ENCODE measurements around the gene TEX264.
A peak's percentile ranks its signal among the peaks of the same experiment; 100 is the strongest.
"Not testable (repeated sequence)": the region's sequence is repeated elsewhere in the genome, so short reads cannot be mapped to it uniquely, and the experiment has no call there.

TEX264 gene

GRCh38 chr3:51718547-51719409 is 47.7 kb downstream of the TEX264 start:
- DNase-seq, result peak; percentile 16

GRCh38 chr3:51719410-51720025 is 48.5 kb downstream of the TEX264 start:
- no peak for DNase-seq

GRCh38 chr3:51720292-51721061 is 49.4 kb downstream of the TEX264 start:
- DNase-seq, result no peak

GRCh38 chr3:51721062-51721745 is 50.2 kb downstream of the TEX264 start:
- DNase-seq, result no peak

GRCh38 chr3:51722362-51722761 is 51.3 kb downstream of the TEX264 start:
- DNase-seq, result no peak

- DNase-seq, result no peak
These were observed 56.4 kb downstream of the TEX264 start for GRCh38 chr3:51727500-51727899.

GRCh38 chr3:51729042-51729633 is 58.1 kb downstream of the TEX264 start:
- DNase-seq, result no peak

- no peak for DNase-seq
These were observed 63.0 kb downstream of the TEX264 start for GRCh38 chr3:51733859-51734571.

GRCh38 chr3:51734572-51734907 is 63.5 kb downstream of the TEX264 start:
- no peak for DNase-seq

- no peak for DNase-seq
These were observed 64.0 kb downstream of the TEX264 start for GRCh38 chr3:51735039-51735438.

GRCh38 chr3:51735950-51736349 is 64.9 kb downstream of the TEX264 start:
- DNase-seq, result no peak

GRCh38 chr3:51739110-51739509 is 68.1 kb downstream of the TEX264 start:
- DNase-seq, result no peak

GRCh38 chr3:51742320-51742719 is 71.3 kb downstream of the TEX264 start:
- DNase-seq, result not testable (repeated sequence)

GRCh38 chr3:51742978-51743377 is 71.9 kb downstream of the TEX264 start:
- not testable (repeated sequence) for DNase-seq

GRCh38 chr3:51747840-51748239 is 76.8 kb downstream of the TEX264 start:
- DNase-seq, result no peak

- DNase-seq, result no peak
These were observed 77.3 kb downstream of the TEX264 start for GRCh38 chr3:51748327-51748726.

GRCh38 chr3:51750878-51751277 is 79.8 kb downstream of the TEX264 start:
- DNase-seq, result no peak

GRCh38 chr3:51751287-51751686 is 80.2 kb downstream of the TEX264 start:
- DNase-seq, result no peak
